GM19438 (cell line): ENCODE results near the gene PLEKHN1.

Source experiments
- ATAC-seq: cut with Tn5 transposase; IDR thresholded peaks from one replicate; pipeline ENCODE4 v1.9.1; 2021; ENCODE audit warnings: low read depth; ENCODE audit not compliant: unreplicated experiment

The PLEKHN1 gene

DNA sequence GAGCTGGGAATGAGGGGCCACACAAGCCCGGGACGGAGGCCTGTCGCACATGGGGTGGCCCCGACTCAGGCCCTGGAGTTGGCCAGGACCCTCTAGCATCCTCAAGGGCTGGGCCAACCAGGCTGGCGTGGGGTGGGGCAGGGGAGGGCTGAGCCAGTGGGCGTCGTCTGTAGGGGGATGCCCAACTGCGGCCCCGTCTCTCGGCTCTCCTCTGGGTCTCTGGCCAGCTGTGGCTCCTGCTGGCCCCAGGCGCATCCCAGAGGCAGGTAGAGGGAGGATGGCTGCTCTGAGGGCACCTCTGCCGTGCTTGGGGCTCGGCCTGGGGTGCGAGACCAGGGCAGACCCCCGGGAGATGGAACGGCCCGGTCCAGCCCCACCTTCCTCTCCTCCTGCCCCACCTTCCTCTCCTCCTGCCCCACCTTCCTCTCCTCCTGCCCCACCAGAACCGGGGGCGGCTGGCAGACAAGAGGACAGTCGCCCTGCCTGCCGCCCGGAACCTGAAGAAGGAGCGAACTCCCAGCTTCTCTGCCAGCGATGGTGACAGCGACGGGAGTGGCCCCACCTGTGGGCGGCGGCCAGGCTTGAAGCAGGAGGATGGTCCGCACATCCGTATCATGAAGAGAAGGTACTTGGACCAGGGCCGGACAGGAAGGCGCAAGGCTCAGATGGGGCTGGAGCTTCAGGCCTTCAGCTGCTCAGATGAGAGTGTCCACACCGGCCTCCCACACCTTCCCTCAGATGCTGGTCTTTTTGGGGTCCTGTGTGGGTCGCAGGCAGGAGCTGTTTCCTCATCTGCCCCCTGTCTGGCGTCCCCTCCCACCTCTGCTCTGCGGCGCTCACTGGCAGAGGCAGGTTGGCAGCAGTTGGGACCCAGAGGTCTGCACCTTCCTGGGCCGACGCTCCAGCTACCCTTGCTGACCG is 36.3 kb upstream of the PLEKHN1 start:
- no peak for ATAC-seq

DNA sequence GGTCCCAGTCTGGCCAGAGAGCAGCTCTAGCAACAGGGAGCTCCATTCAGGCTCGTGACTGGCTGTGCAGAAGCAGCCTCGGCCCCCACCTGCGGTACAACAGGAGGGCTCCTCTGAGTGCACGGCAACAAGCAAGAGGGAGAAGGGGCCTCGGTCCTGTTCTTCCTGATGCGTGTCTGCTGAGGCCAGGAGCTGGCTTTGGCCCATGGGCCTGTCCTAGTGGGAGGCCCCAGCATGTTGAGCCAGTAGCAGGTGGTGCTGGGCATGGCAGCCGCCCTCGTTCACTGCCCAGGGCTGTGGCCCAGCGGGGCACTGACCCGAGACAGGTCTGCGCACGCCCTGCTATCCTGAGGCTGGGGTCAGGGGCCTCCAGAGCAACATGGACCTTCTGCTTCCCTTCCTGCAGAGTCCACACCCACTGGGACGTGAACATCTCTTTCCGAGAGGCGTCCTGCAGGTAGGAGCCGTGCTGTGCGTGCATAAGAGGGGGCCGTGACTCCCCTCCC is 35.6 kb upstream of the PLEKHN1 start:
- no peak for ATAC-seq

- no peak for ATAC-seq
These were observed 34.7 kb upstream of the PLEKHN1 start for GRCh38 chr1:931380-932172.

DNA sequence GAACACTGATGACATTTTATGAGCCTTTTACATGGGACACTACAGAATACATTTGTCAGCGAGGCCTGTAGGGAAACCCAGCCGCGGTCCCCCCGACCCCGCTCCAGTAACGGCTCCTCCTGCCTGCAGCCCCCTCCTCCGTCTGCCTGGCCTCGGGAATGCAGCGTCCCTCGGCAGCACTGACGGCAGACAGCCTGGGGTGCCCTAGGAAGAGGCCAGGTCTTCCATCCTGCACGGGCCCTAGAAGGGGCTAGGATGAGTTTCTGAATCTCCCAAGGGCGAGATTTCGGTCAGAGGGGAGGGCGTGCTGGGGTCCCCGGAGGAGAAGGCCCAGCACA is 34.1 kb upstream of the PLEKHN1 start:
- ATAC-seq = no peak

- no peak for ATAC-seq
These were observed 33.3 kb upstream of the PLEKHN1 start for GRCh38 chr1:932776-933602.

GRCh38 chr1:933603-933940 is 32.7 kb upstream of the PLEKHN1 start:
- no peak for ATAC-seq

- no peak for ATAC-seq
These were observed 31.1 kb upstream of the PLEKHN1 start for GRCh38 chr1:934991-935750.

- no peak for ATAC-seq
These were observed 30.5 kb upstream of the PLEKHN1 start for GRCh38 chr1:935751-936231.

GRCh38 chr1:936348-937264 is 29.7 kb upstream of the PLEKHN1 start:
- no peak for ATAC-seq

DNA sequence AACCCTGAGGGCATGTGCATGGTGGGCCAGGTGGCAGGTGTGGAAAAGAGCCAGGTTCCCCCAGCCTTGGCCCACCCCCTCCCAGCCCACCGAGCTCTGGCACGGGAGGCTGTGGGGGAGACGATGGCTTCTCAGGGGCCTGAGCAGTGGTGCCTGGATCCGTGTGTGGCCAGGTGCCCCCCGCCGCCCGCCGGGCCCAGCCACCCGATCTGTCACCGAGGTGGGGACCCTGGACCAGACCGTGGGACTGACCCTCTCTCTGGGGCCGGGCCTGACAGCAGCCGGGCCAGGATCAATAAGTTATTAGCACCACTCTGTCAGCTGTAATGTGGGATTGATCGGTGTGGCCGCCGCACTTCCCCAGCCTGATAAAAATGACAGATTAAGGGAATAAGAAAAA is 28.8 kb upstream of the PLEKHN1 start:
- ATAC-seq = no peak

- ATAC-seq = no peak
These were observed 28.1 kb upstream of the PLEKHN1 start for GRCh38 chr1:938088-938683.

DNA sequence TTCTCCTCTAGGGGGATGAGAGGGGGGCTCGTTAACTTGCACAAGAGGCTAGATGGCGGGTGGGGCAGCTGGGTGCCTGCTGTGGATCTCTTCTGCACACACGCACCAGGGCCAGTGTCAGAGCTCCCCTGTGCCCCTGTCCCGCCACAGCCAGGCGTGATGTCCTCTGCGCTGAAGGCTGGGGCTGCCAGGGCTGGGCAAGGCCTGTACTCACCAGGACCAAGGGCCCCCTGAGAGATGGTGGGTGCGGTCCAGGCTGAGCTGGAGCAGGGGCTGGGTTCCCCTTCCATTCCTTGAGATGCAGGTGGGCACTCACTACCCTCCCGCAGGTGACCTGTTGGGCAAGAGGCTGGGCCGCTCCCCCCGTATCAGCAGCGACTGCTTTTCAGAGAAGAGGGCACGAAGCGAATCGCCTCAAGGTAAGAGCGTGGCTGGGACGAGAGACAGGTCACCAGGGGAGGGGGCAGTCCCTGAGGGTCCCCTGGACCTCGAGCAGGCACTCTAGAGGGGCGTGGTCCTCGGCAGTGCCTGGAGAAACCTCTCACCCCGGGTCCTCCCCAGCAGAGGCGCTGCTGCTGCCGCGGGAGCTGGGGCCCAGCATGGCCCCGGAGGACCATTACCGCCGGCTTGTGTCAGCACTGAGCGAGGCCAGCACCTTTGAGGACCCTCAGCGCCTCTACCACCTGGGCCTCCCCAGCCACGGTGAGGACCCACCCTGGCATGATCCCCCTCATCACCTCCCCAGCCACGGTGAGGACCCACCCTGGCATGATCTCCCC is 27.4 kb upstream of the PLEKHN1 start:
- no peak for ATAC-seq

GRCh38 chr1:939511-940106 is 26.7 kb upstream of the PLEKHN1 start:
- ATAC-seq = no peak

DNA sequence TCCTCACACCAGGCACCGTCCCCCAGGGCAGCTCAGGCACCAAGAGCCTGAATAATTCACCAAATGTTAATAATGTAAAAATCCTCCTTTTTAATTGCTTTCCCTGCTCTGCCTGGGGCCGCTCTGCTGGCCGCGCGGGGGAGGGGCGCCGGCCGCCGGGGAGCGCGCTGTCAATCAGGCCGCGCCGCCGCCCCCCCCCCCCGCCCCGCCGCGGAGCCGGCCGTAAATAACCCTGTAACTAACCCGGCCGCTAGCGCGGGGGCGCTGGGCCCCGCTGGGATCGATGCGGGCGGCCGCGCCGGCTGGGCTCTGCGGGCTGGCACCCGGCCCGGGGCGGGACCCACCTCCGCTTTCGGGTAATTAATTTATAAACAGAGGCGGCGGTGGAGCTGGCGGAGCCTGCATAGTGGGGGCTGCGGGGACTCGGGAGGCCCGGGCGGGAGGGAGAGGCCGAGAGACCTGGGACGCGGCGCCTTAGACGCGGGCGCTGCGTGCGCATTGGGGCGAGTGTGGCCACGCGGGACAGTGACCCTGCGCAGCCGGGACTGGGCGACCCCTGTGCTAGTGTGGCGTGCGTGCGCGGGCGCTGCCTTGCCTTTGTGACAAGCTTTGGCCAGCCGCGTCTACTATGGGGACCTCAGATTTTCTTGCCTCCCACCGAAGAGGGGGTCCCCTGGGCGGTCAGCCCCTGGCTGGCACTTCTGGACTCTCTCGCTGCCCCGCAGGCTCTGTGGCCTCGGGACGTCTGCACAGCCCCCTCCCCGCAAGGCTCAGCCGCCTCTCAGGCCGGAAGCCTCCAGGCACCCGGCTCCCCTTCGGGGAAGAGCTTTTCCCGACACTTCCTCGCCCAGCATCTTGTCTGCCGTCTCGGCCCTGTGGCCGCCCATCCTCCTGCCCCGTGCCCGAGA is 25.9 kb upstream of the PLEKHN1 start:
- ATAC-seq = no peak

- no peak for ATAC-seq
These were observed 25.2 kb upstream of the PLEKHN1 start for GRCh38 chr1:941015-941587.
